ENCODE measurements around the gene NUDCD3.
"Not testable (repeated sequence)": the region's sequence is repeated elsewhere in the genome, so short reads cannot be mapped to it uniquely, and the experiment has no call there.

The NUDCD3 gene

DNA sequence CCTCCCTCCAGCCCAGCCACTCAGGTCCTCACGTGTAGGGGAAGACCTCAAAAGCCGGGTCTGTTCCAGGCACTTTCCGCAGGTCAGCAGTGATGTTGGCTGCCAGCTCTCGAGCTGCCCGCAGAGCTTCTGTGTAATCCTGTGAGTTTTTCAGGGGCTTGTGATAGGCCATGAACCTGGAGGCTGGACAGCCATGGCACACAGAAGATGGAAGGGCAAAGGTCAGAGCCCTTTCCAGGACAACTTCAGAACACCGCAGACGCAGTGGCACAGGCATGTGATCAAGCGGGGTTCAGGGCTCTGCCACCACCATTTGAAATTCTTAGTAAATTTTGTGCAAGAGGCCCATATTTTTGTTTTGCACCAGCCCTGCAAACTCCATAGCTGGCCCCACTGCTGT lies 26.7 kb upstream of the NUDCD3 start:
- no peak for DNase-seq (ENCODE audit: low read depth)

DNA sequence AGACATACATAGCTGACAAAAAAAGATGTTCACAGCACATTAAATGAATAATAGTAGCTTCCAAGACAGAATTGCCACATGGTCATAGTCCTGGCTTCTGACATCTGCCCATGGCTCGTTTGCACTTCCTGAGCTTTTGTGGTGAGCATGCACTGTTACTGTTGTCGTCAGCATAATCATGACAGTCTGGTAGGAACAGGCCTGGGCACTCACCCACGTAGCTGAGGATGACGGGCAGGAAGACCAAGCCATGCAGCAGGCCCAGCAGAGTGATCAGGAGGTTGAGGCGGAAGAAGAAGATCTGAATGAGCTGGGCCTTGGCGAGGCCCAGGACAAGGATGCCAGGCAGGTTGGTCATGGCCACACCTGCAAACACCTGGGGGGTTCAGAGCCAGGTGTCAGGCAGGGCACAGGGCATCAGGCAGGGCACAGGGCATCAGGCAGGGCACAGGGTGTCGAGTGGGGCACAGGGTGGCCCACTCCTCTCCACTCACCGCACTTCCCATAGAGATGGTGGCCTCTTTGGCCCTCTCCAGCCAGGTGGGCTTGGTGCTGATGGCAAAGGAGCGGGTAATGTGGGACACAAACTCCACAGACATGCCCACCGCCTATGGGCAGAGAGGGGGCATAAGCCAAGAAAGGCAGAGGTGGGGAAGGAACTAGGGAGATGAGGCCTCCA lies 25.3 kb upstream of the NUDCD3 start:
- DNase-seq (ENCODE audit: low read depth) = no peak

DNA sequence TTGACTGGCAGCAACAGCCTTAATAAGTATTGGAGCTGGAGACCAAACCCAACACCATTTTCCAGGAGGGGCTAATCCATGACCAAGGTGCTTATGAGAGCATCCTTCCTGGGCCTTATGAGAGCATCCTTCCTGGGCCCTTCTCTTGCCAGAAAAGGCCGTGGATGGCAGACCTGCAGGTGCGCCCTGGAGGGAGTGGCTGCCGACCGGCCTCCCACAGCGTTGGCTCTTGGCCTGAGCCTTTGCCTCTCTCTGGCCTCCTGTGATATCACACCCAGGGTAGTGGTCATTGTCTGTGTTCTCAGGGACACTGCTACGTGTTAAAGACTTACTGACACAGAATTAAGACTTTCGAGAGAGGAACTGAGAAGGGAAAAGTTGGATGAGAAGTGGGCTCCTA lies 22.3 kb upstream of the NUDCD3 start:
- no peak for DNase-seq (ENCODE audit: low read depth)

GRCh38 chr7:44511863-44512468 lies 21.5 kb upstream of the NUDCD3 start:
- no peak for DNase-seq (ENCODE audit: low read depth)

- no peak for DNase-seq (ENCODE audit: low read depth)
Measured at GRCh38 chr7:44511236-44511635, 20.8 kb upstream of the NUDCD3 start.

- no peak for DNase-seq (ENCODE audit: low read depth)
Measured at GRCh38 chr7:44508328-44509030, 18.0 kb upstream of the NUDCD3 start.

GRCh38 chr7:44506592-44507288 lies 16.3 kb upstream of the NUDCD3 start:
- not testable (repeated sequence) for DNase-seq (ENCODE audit: low read depth)

- no peak for DNase-seq (ENCODE audit: low read depth)
Measured at GRCh38 chr7:44505595-44505994, 15.1 kb upstream of the NUDCD3 start.

DNA sequence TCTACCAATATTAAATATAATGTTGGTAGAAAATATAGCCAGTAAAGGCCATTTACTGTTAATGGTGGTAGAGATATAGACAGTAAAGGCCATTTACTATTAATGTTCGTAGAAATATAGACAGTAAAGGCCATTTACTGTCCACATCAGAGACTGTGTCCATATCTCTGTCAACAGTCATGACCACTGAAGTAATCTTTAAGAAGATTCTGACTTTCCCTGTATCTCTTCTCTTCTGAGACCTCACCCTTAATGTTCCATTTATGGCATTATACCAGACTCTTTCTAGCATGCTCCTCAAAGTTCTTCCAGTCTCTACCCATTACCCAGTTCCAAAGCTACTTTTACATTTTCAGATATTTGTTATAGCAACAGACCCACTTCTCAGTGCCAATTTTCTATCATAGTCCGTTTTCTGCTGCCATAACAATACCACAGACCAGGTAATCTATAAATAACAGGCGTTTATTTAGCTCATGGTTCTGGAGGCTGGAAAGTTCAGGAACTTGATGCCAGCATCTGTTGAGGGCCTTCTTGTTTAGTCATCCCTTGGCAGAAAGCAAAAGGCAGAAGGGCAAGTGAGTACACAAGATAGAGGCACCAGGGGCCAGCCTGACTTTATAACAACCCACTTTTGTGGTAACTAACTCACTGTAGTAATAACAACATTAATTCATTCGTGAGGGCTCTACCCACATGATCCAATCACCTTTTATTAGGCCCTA lies 7.9 kb upstream of the NUDCD3 start:
- DNase-seq (ENCODE audit: low read depth) = no peak

DNA sequence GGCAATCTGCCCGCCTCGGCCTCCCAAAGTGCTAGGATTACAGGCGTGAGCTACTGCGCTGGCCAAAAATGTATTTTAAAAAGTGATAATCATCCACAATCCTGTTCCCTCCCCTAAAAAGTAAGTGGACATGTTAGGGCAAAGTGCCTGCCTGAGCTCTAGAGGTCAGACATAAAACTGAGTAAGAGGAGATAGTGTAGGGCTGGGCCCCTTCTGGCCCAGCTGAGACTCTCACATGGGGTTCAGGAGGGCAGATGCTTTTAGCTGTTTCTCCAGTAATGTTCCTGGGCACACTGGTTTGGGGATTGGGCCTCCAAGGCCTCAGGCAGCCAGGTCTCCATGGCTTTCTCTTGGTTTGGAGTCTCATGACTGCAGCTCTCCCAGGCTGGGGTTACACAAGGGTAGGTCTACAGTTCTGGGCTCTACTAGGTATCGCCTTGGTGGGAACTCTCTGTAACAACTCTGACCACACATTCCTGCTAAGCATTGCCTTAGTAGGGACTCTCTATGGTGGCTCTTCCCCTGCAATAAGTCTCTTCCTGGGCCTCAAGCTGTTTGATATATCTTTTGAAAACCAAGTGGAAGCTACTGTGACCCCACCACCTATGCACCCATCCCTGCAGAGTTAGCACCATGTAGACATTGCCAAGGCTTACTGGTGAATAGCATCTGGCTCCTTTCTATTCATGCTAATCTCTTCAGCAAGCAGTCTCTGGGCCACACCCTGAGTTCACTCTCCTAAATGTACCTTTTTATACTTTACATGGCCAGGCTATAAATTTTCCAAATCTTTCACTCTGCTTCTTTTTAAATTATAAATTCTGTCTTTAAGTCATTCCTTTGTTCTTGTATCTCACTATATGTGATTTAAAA lies 6.9 kb upstream of the NUDCD3 start:
- no peak for DNase-seq (ENCODE audit: low read depth)

- DNase-seq (ENCODE audit: low read depth) = no peak
Measured at GRCh38 chr7:44496385-44496784, 5.9 kb upstream of the NUDCD3 start.

DNA sequence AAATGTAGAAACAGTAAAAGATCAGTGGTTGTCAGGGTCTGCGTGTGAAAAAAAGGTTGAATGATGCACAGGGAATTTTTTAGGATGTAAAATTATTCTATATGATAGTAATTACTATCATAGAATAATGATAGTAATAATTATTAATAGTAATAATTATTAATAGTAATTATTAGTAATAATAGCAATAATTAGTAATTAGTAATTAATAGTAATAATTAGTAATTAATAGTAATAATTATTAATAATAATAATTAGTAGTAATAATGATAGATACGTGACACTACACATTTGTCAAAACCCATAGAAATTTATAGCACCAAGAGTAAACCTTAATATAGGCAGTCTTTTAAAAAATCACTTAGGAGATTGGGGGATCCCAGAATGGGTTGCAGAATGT lies 4.5 kb upstream of the NUDCD3 start:
- no peak for DNase-seq (ENCODE audit: low read depth)

DNA sequence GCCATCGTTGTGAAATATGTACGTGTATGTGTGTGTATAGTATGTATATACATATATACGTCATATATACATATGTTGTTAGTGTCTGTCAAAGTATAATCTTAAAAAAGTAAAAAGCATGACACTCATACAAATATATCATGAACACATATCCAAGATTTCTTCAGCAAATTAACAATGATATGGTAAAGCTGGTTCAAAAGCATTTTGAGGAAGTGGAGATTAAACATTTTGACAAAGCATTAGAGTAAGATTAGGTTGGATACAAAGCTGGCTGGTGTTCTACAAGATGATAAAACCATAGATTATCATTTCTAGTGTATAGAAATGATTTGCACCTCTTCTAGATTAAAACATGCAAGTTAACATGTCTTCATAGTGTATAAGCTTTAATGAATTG lies 771 bp upstream of the NUDCD3 start:
- no peak for DNase-seq (ENCODE audit: low read depth)

GRCh38 chr7:44489955-44490350 lies 505 bp downstream of the NUDCD3 start:
- no peak for DNase-seq (ENCODE audit: low read depth)

- no peak for DNase-seq (ENCODE audit: low read depth)
Measured at GRCh38 chr7:44488955-44489354, 1.5 kb downstream of the NUDCD3 start.

- no peak for DNase-seq (ENCODE audit: low read depth)
Measured at GRCh38 chr7:44486693-44487092, 3.8 kb downstream of the NUDCD3 start.

GRCh38 chr7:44486001-44486400 lies 4.5 kb downstream of the NUDCD3 start:
- no peak for DNase-seq (ENCODE audit: low read depth)

DNA sequence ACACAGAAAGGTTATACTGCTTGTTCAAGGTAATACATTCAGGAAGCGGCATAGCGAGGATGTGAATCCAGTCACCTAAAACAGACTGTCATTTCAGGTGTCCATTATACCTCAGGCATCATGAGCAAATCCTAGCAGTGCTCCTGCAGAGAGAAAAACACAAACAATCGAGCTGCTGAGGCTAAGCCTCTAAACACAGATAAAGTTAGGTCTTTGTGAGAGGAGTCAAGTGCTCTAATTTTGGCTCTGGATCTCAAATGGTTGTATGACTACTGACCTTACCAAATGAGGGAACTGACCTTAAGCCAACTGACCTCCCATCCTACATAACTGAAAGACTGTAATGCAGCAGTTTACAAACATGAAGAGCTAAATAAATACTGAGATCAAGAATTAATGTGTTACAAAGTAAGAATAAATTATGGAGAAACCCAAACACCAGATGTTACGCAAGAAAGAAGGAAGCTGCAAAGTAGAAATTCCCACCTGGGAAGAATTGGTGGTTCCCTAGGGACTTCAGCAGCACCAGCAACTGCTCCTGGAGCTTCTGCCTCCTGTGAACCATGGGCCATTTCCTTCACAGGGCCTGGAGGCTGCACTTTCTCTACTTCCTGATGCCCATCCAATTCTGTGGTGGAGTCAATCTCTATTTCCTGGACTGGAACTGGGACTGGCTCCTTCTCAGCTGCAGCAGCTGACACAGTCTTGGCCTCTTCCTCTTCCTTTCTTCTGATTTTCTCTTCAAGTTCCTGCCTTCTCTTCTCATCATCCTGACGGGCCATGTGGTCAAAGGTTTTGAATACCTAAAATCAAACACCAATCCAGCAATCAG lies 5.8 kb downstream of the NUDCD3 start:
- DNase-seq (ENCODE audit: low read depth) = no peak

DNA sequence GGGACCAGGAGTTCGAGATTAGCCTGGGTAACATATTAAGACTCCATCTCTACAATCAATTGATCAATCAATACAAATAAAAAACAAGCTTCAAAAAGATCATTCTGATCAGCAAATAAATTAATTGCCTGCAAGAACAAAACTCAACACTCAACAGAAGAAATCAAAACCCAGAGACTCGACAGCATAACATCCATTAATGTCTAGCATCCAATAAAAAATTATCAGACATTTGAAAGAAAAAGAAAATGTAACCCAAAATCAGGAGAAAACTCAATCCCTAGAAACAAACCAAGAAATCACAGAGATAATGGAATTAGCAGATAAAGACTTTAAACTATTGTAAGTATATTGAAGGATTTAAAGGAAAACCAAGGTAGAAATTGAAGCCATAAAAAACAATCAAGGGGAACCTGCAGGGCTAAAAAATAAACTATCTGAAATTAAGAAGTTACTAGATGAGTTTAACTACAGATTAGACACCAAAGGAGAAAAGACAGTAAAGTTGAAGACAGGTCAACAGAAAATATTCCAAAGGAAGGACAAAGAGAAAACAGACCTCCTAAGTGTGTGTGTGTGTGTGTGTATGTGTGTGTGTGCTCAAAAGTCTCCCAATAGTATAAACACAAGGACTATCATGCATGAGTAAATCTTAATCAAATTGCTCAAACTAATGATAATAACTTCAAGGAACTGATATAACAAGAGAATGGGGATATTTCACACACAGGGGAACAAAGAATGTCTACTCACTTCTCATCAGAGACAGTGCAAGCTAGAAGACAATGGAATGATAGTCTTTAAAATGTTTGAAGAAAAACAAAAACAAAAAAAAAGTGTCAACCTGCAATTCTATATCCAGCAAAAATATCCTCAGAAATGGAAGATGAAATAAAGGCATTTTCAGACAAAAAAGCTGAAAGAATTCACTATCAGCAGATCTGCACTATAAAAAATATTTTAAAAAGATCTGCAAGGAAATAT lies 7.7 kb downstream of the NUDCD3 start:
- DNase-seq (ENCODE audit: low read depth) = no peak
